Mesenteric fat pad (tissue), 1 donor: ENCODE data around the gene CFAP20DC. TPM values are rescaled to one million over a fixed set of nuclear protein-coding genes. Genes with fewer than 3 reads are reported as not detected.
"Not testable (repeated sequence)": the region's sequence is repeated elsewhere in the genome, so short reads cannot be mapped to it uniquely, and the experiment has no call there.

Experiments
- DNase-seq: peaks from one replicate; pipeline ENCODE4 v3.0.0-alpha.2; 2020; ENCODE audit warnings: low spot score
- long read RNA-seq: library from polyadenylated mRNA; unstranded; transcript quantifications from one replicate; pipeline ENCODE4 v2.0.0, GENCODE V29; 2020
- total RNA-seq: library from RNA; stranded (reverse); fragmentation: NEBNext Ultra II Directional; extraction: Animal tissue kit (Norgen Biotek cat#: 25700); gene quantifications from one replicate; pipeline ENCODE4 v1.2.1, GENCODE V29; 2021
- donor health status: DM: yes; HTN: yes; CAD: no.

The CFAP20DC gene
- total RNA-seq = not detected
- long read RNA-seq, partial matches to known transcripts = 0 of 1 reads
- long read RNA-seq, other reads (novel, unspliced or antisense) = 1 of 1 reads

GRCh38 chr3:59049671-59050331 lies at the start of gene CFAP20DC:
Gene CFAP20DC, minus strand, starts transcription at chr3:59050025. Its CDS starts 394 bp downstream, at chr3:59049631.
- DNase-seq = peak; percentile 95

GRCh38 chr3:59098516-59098915 lies 48.7 kb upstream of the CFAP20DC start:
- DNase-seq = not testable (repeated sequence)

DNA sequence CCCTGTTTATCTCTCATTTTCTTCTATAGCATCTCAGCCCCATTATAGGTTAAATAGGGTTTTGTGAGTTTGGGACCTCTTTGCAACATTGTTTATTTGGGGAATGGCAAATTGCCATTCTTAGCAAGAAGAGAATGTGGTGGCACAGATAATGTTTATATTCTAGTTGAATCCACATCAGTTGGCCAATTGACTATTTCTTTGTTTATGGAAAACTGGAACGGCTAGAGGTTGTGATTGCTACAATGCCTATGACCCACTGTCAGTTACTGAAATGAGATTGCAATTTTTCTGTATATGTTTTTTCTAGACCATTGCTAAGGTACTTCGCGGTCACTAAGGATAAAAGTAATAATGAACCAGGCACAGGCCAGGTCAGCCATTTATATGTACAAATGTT lies 44.6 kb upstream of the CFAP20DC start:
- DNase-seq = no peak

GRCh38 chr3:59093521-59093920 lies 43.7 kb upstream of the CFAP20DC start:
- no peak for DNase-seq

- DNase-seq = no peak
Measured at GRCh38 chr3:59088761-59089160, 38.9 kb upstream of the CFAP20DC start.

DNA sequence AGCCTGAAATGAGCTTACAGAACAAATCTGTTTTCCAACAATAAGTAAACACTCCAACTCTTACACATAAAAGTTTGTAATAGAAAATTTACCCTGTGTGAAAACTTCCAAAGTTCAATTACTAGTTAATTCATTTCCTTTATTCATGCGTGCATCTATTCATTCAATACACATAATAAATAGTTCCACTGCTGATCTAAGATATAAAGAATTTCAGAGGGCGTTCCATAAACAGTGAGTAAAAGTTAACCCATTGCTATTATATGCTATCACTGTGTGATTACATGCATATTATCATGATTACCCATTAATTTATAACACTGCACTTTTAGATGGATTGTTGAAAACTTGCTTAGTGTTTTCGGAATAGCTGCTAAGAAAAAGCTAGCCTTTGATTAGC lies 36.2 kb upstream of the CFAP20DC start:
- no peak for DNase-seq

- no peak for DNase-seq
Measured at GRCh38 chr3:59084583-59084982, 34.8 kb upstream of the CFAP20DC start.

DNA sequence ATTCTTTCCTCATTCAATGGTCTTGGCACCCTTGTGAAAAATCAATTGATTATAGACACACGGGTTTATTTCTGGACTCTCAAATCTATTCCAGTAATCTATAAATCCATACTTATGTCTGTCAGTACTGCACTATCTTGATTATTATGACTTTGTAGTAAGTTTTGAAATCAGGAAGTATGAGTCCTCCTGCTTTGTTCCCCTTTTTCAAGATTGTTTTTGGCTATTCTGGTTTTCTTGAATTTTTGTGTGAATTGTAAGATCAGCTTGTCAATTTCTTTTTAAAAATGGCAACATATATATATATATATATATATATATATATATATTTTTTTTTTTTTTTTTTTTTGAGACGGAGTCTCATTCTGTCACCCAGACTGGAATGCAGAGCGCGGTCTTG lies 32.3 kb upstream of the CFAP20DC start:
- DNase-seq = no peak

DNA sequence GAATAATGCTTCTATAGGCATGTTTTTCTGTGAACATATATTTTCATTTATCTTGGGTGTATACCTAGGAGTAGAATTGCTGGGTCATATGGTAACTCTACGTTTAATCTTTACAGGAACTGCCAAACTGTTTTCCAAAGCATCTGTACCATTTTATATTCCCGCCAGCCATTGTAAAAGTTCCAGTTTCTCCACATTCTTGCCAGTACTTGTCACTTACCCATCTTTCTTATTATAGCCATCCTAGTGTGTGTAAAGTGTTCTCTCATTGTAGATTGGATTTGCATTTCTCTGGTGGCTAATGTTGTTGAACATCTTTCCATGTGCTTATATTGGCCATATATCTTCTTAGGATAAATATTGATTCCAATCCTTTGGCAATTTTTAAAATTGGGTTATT lies 31.2 kb upstream of the CFAP20DC start:
- no peak for DNase-seq

DNA sequence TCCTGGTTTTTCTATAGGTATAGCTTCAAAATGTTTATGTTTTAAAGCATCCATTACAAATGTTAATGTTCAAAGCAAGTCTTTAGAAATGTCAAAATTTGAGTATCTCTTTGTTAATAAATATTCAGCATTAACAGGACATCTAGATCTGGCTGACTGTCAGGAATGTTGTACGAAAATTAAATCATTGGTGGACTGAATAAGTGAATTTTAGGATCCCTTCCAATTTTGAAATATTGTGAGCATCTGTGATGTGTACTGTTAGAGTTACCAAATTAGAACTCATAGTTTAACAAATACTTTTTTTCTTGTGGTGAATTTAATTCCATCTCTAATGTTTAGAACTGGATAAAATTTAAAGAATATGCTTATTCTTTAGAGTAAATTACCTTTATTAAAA lies 30.1 kb upstream of the CFAP20DC start:
- DNase-seq = no peak

DNA sequence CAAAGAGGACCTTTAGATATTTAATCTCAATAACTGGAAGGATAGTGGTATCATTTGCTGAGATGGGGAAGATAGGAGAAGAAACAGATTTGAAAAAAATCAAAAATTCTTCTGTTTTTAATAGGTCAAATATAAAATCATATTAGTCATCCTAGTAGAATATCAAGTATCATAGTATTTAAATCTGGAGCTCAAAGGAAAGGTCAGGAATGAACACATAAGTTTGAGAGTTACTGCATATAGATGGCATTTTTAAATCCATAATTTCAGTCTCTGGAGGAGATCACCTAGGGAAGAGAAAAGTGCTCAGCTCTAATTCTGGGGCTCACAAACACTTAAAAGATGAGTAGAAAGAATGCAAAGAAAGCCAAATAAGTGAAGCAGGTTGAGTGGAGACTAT lies 24.9 kb upstream of the CFAP20DC start:
- DNase-seq = no peak

DNA sequence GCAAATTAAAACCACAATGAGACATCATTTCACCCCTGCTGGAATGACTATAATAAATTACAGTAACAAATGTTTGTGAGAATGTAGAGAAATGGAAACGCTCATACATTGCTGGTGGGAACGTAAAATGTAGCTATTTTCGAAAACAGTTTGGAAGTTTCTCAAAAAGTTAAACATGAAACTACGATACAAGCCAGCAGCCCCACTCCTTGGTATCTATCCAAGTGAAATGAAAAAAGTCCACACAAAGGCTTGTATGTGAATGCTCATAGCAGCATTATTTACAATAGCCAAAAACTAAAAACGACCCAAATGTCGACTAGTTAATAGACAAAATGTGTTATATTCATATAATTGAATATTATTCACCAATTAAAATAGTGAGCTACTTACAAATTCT lies 22.9 kb upstream of the CFAP20DC start:
- DNase-seq = no peak

DNA sequence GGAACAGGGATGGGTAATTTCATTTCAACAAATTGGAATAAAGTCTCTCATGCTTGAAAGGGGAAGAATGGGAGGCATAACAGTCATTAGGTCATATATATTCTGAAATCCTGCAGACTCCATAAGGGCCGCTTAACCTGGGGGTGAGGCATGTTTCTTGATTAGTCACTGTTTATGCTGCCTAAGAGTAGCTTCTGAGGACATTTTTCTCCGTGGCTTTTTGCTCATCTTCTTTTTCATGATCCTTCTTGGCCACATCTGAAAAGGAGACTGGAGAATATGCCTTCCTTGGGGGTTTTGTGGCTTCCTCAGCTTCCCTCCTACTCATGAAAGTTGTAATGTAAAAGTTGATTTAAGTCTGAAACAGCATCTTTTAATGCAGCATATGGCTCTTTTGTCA lies 20.0 kb upstream of the CFAP20DC start:
- DNase-seq = no peak

DNA sequence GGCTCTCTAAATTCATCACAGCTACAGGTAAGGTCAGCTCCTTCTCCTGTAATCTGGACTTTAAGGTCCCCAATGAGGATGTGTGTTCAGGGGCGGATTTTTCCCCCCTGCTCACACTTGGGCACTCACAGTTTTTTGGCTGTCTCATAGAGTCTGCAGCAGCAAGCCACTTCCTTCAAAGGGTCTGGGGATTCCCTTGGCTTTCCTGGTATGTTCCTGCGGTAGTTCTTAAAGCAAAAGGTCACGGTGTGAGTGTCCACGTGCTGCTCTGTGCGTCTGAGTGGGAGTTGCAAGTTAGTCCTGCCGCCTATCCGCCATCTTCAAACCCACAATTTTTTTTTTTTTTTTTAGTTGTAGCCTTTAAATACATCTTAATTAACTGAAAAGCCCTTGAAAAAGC lies 15.4 kb upstream of the CFAP20DC start:
- DNase-seq = no peak

- no peak for DNase-seq
Measured at GRCh38 chr3:59064728-59065127, 14.9 kb upstream of the CFAP20DC start.

- DNase-seq = no peak
Measured at GRCh38 chr3:59064276-59064675, 14.5 kb upstream of the CFAP20DC start.

DNA sequence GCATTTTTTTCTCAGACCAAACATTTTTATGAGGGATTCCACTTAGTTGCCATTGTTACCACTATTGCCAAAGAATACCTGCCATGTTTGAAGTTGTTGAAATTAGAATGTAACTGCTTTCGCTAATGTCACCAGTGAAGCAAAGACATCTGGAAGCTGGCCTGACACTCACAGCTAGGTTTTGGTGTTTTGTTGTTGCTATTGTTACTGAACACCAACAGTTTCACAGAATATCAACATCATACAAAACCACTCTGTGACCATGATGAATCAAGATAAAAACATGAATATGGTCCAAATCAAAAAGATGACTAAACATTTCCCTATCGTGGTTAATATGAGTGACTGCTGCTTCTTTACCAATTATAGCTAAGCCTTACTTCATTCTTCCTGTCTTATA lies 6.9 kb upstream of the CFAP20DC start:
- DNase-seq = no peak

DNA sequence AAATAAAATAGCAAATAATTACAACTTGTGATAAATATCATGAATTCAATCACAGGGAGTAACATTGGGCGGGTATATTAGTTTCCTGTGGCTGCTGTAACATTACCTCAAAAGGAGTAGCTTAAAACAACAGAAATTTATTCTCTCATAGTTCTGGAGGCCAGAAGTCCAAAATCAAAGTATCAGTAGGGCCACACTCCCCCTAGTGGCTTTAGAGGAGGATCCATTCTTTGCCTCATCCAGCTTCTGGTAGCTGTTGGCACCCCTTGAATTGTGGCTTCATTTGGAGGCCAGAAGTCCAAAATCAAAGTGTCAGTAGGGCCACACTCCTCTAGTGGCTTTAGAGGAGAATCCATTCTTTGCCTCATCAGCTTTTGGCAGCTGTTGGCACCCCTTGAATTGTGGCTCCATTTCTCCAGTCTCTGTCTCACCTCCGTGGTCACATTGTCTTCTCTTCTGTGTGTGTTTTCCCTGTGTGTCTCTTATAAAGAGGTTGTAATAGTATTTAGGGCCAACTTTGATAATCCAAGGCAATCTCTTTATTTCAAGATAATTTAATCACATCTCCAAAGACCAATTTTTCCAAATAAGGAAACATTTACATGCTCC lies 3.1 kb upstream of the CFAP20DC start:
- DNase-seq = no peak

GRCh38 chr3:59050811-59051414 lies 1.1 kb upstream of the CFAP20DC start:
- DNase-seq = not testable (repeated sequence)

- no peak for DNase-seq
Measured at GRCh38 chr3:59046839-59047238, 3.0 kb downstream of the CFAP20DC start.

GRCh38 chr3:59043391-59043790 lies 6.4 kb downstream of the CFAP20DC start:
- DNase-seq = no peak

DNA sequence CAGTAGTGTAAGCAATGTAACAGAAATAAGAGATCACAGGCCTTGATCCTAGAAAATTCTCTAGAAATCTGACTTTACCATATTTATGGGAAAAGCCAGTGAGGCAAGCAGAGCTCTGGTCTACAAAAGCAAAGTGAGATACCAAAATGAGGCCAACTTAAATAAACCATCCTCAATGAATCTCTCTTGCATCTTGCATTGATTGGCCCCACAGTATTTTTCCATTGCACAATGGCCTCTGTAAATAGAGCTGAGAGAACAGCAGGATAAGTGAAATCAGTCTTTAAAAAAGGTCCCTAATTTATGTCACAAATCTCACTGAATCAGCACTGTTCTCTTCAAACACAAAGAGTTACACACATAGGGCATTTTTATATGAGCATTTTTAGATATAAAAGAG lies 8.9 kb downstream of the CFAP20DC start:
- no peak for DNase-seq

DNA sequence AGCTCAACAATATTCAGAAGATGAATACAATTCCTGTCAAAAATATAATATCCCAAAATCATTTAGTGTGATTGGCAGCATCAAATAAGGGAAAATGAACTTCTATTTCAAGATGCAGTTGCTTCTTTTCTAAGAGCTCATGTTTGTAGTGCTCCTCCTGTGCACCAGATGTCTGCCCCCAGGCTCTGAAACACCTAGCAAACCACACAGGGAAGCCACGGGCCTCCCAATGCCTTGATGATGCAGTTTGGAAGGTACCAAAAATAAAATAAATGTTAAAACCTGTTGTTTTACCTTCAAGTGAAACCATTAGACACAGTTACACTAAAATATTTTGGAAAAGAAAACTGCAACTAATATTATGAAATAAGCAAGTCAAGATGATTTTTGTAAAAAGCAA lies 22.2 kb downstream of the CFAP20DC start:
- DNase-seq = no peak
